Panc1 (cell line): ENCODE data around the gene CDKN3. TPM values are rescaled to one million over a fixed set of nuclear protein-coding genes. Genes with fewer than 3 reads are reported as not detected.
"Not testable (repeated sequence)": the region's sequence is repeated elsewhere in the genome, so short reads cannot be mapped to it uniquely, and the experiment has no call there.

ENCODE experiments used
- ATAC-seq: fragments of 200-7000 bp; cut with Tn5 transposase; 2 replicates; pipeline ENCODE4 v1.9.1; 2020; ENCODE audit warnings: mild to moderate bottlenecking, moderate library complexity
- BruUV-seq: library from RNA; stranded (reverse); fragments of 400-500 nt; replicated peaks from 2 replicates; lab custom pipeline; 2021; lab: Mats Ljungman, UMichigan
- CTCF ChIA-PET: fragments of 300-600 bp; sonication (Branson Sonifier 250); formaldehyde crosslinking; loops from one replicate; lab custom pipeline; 2022; ENCODE audit warnings: antibody characterized with exemption; lab: Charles Lee
- POLR2A ChIA-PET: fragments of 300-600 bp; sonication (Branson Sonifier 250); formaldehyde crosslinking; loops from one replicate; lab custom pipeline; 2022; ENCODE audit warnings: antibody characterized with exemption; lab: Charles Lee
- DNase-seq: peaks from one replicate; pipeline ENCODE4 v3.0.0-alpha.2; 2010; ENCODE audit warnings: low read depth, low spot score
- H3K27ac ChIP-seq: 2 replicates; pipeline ENCODE4 v1.5.1; 2011; ENCODE audit warnings: mild to moderate bottlenecking, low read length, inconsistent platforms
- H3K27me3 ChIP-seq: fragments of 200-500 bp; sonication (Bioruptor generic); 2 replicates; pipeline ENCODE4 v1.6.0; 2014; ENCODE audit warnings: low read length, inconsistent platforms; ENCODE audit not compliant: control insufficient read depth, insufficient read depth
- H3K36me3 ChIP-seq: fragments of 200-500 bp; sonication (Bioruptor generic); 2 replicates; pipeline ENCODE4 v1.5.1; 2014; ENCODE audit warnings: inconsistent platforms, mild to moderate bottlenecking, low read length, moderate library complexity; ENCODE audit not compliant: control insufficient read depth, insufficient read depth
- H3K4me1 ChIP-seq: 2 replicates; pipeline ENCODE4 v1.5.1; 2011; ENCODE audit warnings: inconsistent platforms, mild to moderate bottlenecking, low read length, moderate library complexity; ENCODE audit not compliant: control insufficient read depth, insufficient read depth
- H3K4me3 ChIP-seq, 2 experiments: 2 replicates each; pipeline ENCODE4 v1.5.1; 2011 to 2012; ENCODE audit warnings: low read depth in 2 of 2, low read length in 2 of 2, mild to moderate bottlenecking in 2 of 2, inconsistent platforms in 1 of 2, moderate library complexity in 1 of 2
- H3K9me3 ChIP-seq: fragments of 200-500 bp; sonication (Bioruptor generic); 2 replicates; pipeline ENCODE4 v1.5.1; 2014; ENCODE audit warnings: low read depth, mild to moderate bottlenecking, inconsistent platforms, low read length, moderate library complexity; ENCODE audit not compliant: control insufficient read depth, insufficient read depth
- CTCF ChIP-seq: fragments of 450-650 bp; IDR thresholded peaks from 2 replicates; pipeline ENCODE4 v1.5.1; 2017; ENCODE audit warnings: mild to moderate bottlenecking
- POLR2AphosphoS5 ChIP-seq: IDR thresholded peaks from 2 replicates; pipeline ENCODE4 v1.6.1; 2012; ENCODE audit warnings: mild to moderate bottlenecking, low read depth, low read length, moderate library complexity
- REST ChIP-seq, 2 experiments: IDR thresholded peaks; 2 replicates each; pipeline ENCODE4 v1.6.1; 2011 to 2012; ENCODE audit warnings: low read depth in 2 of 2, control low read depth in 1 of 2, low read length in 1 of 2, mild to moderate bottlenecking in 1 of 2, moderate library complexity in 1 of 2; ENCODE audit not compliant: insufficient read depth in 1 of 2
- SIN3A ChIP-seq: IDR thresholded peaks from 2 replicates; pipeline ENCODE4 v1.6.1; 2012; ENCODE audit warnings: low read depth, mild to moderate bottlenecking, low read length, moderate library complexity, borderline replicate concordance; ENCODE audit not compliant: insufficient read depth
- TCF7L2 ChIP-seq: IDR thresholded peaks from 2 replicates; pipeline ENCODE4 v1.6.1; 2011; ENCODE audit warnings: mild to moderate bottlenecking, low read depth, low read length, inconsistent platforms
- in situ Hi-C: cut with HindIII; loops from 2 replicates; pipeline ENCODE4 v1.10.0; 2016; ENCODE audit warnings: low sequenced_read_pairs, low pct_unique_long_range_greater_than_20kb
- intact Hi-C: fragments of 100-400 bp; cut with micrococcal nuclease; formaldehyde crosslinking; loops from one replicate; pipeline ENCODE4 v1.10.0; 2022; ENCODE audit not compliant: unreplicated experiment
- total RNA-seq: library from RNA; stranded (reverse); gene quantifications from one replicate; pipeline ENCODE4 v1.2.1, GENCODE V29; 2021; ENCODE audit not compliant: unreplicated experiment

Gene CDKN3
- total RNA-seq, 1 experiment from 2014 or later = 36.1 TPM

GRCh38 chr14:54392131-54392859, 4.5 kb upstream of the CDKN3 start:
- H3K36me3 ChIP-seq = no peaks in the 10 kb centered on the region; the same call in 1 of the 2 replicates
- no peaks in the 10 kb centered on the region for H3K9me3 ChIP-seq
- BruUV-seq = no TSS peak
- ChIA-PET POLR2A (no interaction called here), CTCF (interaction anchor here (0.8 kb wide), 1 partner anchor 26 kb away, joined by 3 read pairs; no protein-coding TSS in a partner anchor)
- ATAC-seq (no peak), DNase-seq (no peak)
- intact Hi-C loops = no loop called here
- TF ChIP-seq REST (IDR thresholded peaks at IDR 0.05; ENCODE audit: insufficient read depth in 1 of 2, low read depth in 2 of 2, low read length in 1 of 2) (no peak), CTCF (no peak), TCF7L2 (no peak), POLR2AphosphoS5 (no peak), SIN3A (no peak)
- in situ Hi-C loops = no loop called here
- no peak overlapping the region for H3K4me3 ChIP-seq
- H3K27me3 ChIP-seq = no peaks in the 10 kb centered on the region; the same call in 1 of the 2 replicates
- no peaks in the 10 kb centered on the region for H3K4me1 ChIP-seq
- no peak overlapping the region for H3K27ac ChIP-seq

GRCh38 chr14:54392986-54393884, 3.6 kb upstream of the CDKN3 start:
- H3K4me1 ChIP-seq, intact Hi-C loops, DNase-seq, H3K27me3 ChIP-seq, H3K9me3 ChIP-seq, ATAC-seq, H3K36me3 ChIP-seq, H3K4me3 ChIP-seq, in situ Hi-C loops, BruUV-seq, H3K27ac ChIP-seq: not testable (repeated sequence)
- ChIA-PET POLR2A (interaction anchor here (0.6 kb wide), 1 partner anchor 113 kb away, joined by 6 read pairs; no protein-coding TSS in a partner anchor), CTCF (interaction anchor here (0.8 kb wide), 1 partner anchor 27 kb away, joined by 3 read pairs; no protein-coding TSS in a partner anchor)
